Fibroblast of skin of back (primary cell): Measurements from ENCODE around the gene OR8H2. TPM values are rescaled to one million over a fixed set of nuclear protein-coding genes. Genes with fewer than 3 reads are reported as not detected.
"Not testable (repeated sequence)": the region's sequence is repeated elsewhere in the genome, so short reads cannot be mapped to it uniquely, and the experiment has no call there.

Experiments used
- DNase-seq: peaks from one replicate; pipeline ENCODE4 v3.0.0-alpha.2; 2013
- polyA plus RNA-seq, 2 experiments: library from polyadenylated mRNA; unstranded; fragments of 120-200 nt; gene quantifications; one replicate each; pipeline ENCODE4 v1.2.1, GENCODE V29; 2013; ENCODE audit not compliant: insufficient read length in 2 of 2

The OR8H2 gene
- not detected for polyA plus RNA-seq (2013, experiment 1 of 2; ENCODE audit: insufficient read length)
- not detected for polyA plus RNA-seq (2013, experiment 2 of 2; ENCODE audit: insufficient read length)

- DNase-seq = no peak
Observed at GRCh38 chr11:56103210-56103737, at the start of gene OR8H2. TSS of gene OR8H2 (plus strand) at chr11:56103687. CDS start at chr11:56105043, 1,356 bp downstream.

- DNase-seq = not testable (repeated sequence)
Observed at GRCh38 chr11:56056366-56056765, 47.1 kb upstream of the OR8H2 start.

GRCh38 chr11:56057661-56058237 is 45.7 kb upstream of the OR8H2 start:
- not testable (repeated sequence) for DNase-seq

GRCh38 chr11:56058260-56058780 is 45.2 kb upstream of the OR8H2 start:
- not testable (repeated sequence) for DNase-seq

GRCh38 chr11:56066980-56067379 is 36.5 kb upstream of the OR8H2 start:
- no peak for DNase-seq

GRCh38 chr11:56089697-56090096 is 13.8 kb upstream of the OR8H2 start:
- no peak for DNase-seq

- no peak for DNase-seq
Observed at GRCh38 chr11:56093008-56093407, 10.5 kb upstream of the OR8H2 start, which contains the start of gene OR8I2. TSS of gene OR8I2 (plus strand) at chr11:56093308. CDS start at chr11:56093308, 0 bp downstream.

- no peak for DNase-seq
Observed at GRCh38 chr11:56122073-56122472, 18.6 kb downstream of the OR8H2 start, which contains the start of gene OR8H3. TSS of gene OR8H3 (plus strand) at chr11:56122373. CDS start at chr11:56122373, 0 bp downstream.

- DNase-seq = no peak
Observed at GRCh38 chr11:56140151-56140661, 36.7 kb downstream of the OR8H2 start, which contains the start of gene OR8J3. TSS of gene OR8J3 (minus strand) at chr11:56140201. CDS start at chr11:56137718, 2,483 bp downstream.

- not testable (repeated sequence) for DNase-seq
Observed at GRCh38 chr11:56143681-56144080, 40.2 kb downstream of the OR8H2 start.

- DNase-seq = no peak
Observed at GRCh38 chr11:56151376-56151775, 47.9 kb downstream of the OR8H2 start.

GRCh38 chr11:56152333-56152732 is 48.8 kb downstream of the OR8H2 start:
- DNase-seq = no peak
